ENCODE measurements around the gene PRPF38B.

The PRPF38B gene

GRCh38 chr1:108729481-108729880, 37.4 kb downstream of the PRPF38B start:
- DNase-seq (ENCODE audit: low spot score), result no peak
- TF ChIP-seq CTCF (IDR thresholded peaks at IDR 0.05; ENCODE audit: extremely low read depth, insufficient read depth, missing control alignments), result no peak
- in situ Hi-C loops (cut with MboI; ENCODE audit: low pct_unique_long_range_greater_than_20kb, low sequenced_read_pairs, unreplicated experiment), result no loop called here

- TF ChIP-seq CTCF (IDR thresholded peaks at IDR 0.05; ENCODE audit: extremely low read depth, insufficient read depth, missing control alignments), result no peak
- DNase-seq (ENCODE audit: low spot score), result no peak
- in situ Hi-C loops (cut with MboI; ENCODE audit: low pct_unique_long_range_greater_than_20kb, low sequenced_read_pairs, unreplicated experiment), result no loop called here
These were observed 40.3 kb downstream of the PRPF38B start for GRCh38 chr1:108732398-108732797.

GRCh38 chr1:108734171-108734865, 42.2 kb downstream of the PRPF38B start:
- in situ Hi-C loops (cut with MboI; ENCODE audit: low pct_unique_long_range_greater_than_20kb, low sequenced_read_pairs, unreplicated experiment), result no loop called here
- no peak for DNase-seq (ENCODE audit: low spot score)
- TF ChIP-seq CTCF (IDR thresholded peaks at IDR 0.05; ENCODE audit: extremely low read depth, insufficient read depth, missing control alignments), result no peak

- no peak for DNase-seq (ENCODE audit: low spot score)
- no peak for TF ChIP-seq CTCF (IDR thresholded peaks at IDR 0.05; ENCODE audit: extremely low read depth, insufficient read depth, missing control alignments)
- in situ Hi-C loops (cut with MboI; ENCODE audit: low pct_unique_long_range_greater_than_20kb, low sequenced_read_pairs, unreplicated experiment), result no loop called here
These were observed 50.1 kb downstream of the PRPF38B start for GRCh38 chr1:108742253-108742652.

GRCh38 chr1:108745980-108746381, 53.9 kb downstream of the PRPF38B start:
- no peak for DNase-seq (ENCODE audit: low spot score)
- no peak for TF ChIP-seq CTCF (IDR thresholded peaks at IDR 0.05; ENCODE audit: extremely low read depth, insufficient read depth, missing control alignments)
- in situ Hi-C loops (cut with MboI; ENCODE audit: low pct_unique_long_range_greater_than_20kb, low sequenced_read_pairs, unreplicated experiment), result no loop called here

- peak; percentile 97 for DNase-seq (ENCODE audit: low spot score)
- in situ Hi-C loops (cut with MboI; ENCODE audit: low pct_unique_long_range_greater_than_20kb, low sequenced_read_pairs, unreplicated experiment), result no loop called here
- peak; percentile 93 for TF ChIP-seq CTCF (IDR thresholded peaks at IDR 0.05; ENCODE audit: extremely low read depth, insufficient read depth, missing control alignments)
These were observed 54.5 kb downstream of the PRPF38B start, which contains the start of gene STXBP3 for GRCh38 chr1:108746382-108747170. STXBP3 (plus strand) TSS chr1:108746674; CDS start chr1:108746738, 64 bp downstream.

Measured in GM13977 (cell line).